Measurements from ENCODE around the gene KRTAP5-8. TPM values are rescaled to one million over a fixed set of nuclear protein-coding genes. Genes with fewer than 3 reads are reported as not detected.

The KRTAP5-8 gene
- total RNA-seq, 6 experiments from 2014 or later, result 0.24 TPM; not detected in 5

DNA sequence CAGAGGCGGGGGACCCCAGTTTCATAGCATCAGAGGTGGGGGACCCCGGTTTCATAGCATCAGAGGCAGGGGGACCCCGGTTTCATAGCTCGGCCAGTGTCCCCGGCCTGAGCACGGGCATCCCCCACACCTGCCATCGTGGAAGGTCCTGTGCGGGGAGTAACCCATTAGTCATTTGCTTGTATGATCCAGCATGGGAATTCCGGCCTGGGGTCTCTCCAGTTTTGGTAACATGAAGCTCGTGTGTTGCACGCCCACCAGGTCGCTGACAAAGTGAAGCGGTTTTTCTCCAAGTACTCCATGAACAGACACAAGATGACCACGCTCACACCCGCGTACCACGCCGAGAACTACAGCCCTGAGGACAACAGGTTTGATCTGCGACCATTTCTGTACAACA is 39.7 kb upstream of the KRTAP5-8 start:
- Histone ChIP-seq H3K9me3 (no peaks in the 10 kb centered on the region), H3K27ac (no peak overlapping the region), H3K36me3 (peaks cover 0 to 53% (median 10%) of the 10 kb centered on the region in 4 donors), H3K4me1 (peaks cover 0 to 12% (median 5%) of the 10 kb centered on the region in 4 donors), H3K27me3 (no peaks in the 10 kb centered on the region), H3K4me3 (no peak overlapping the region)
- 97% methylated on average over 10 of the region's 19 CpGs for WGBS (ENCODE audit: insufficient coverage, low coverage, low lambda C conversion rate, missing lambda C conversion rate)
- intact Hi-C loops (cut with DNase I), result no loop called here
- TF ChIP-seq POLR2A (IDR thresholded peaks at IDR 0.05), result no peak
- no peak for TF ChIP-seq CTCF (IDR thresholded peaks at IDR 0.05)
- DNase-seq (peak in 2 of 3 donors; percentile 15 to 27), ATAC-seq (no peak)

- no peak overlapping the region for H3K27ac ChIP-seq
- no peaks in the 10 kb centered on the region for H3K27me3 ChIP-seq
- ATAC-seq (no peak), DNase-seq (peak in 1 of 3 donors; percentile 42)
- H3K4me1 ChIP-seq, result peaks cover 0 to 12% (median 5%) of the 10 kb centered on the region in 4 donors
- no peaks in the 10 kb centered on the region for H3K9me3 ChIP-seq
- no peak for TF ChIP-seq CTCF (IDR thresholded peaks at IDR 0.05)
- TF ChIP-seq POLR2A (IDR thresholded peaks at IDR 0.05), result no peak
- 71% methylated on average over 13 of the region's 13 CpGs for WGBS (ENCODE audit: insufficient coverage, low coverage, low lambda C conversion rate, missing lambda C conversion rate)
- peaks cover 0 to 45% (median 10%) of the 10 kb centered on the region in 4 donors for H3K36me3 ChIP-seq
- no peak overlapping the region for H3K4me3 ChIP-seq
- intact Hi-C loops (cut with DNase I), result no loop called here
Observed at GRCh38 chr11:71499125-71499524, 38.7 kb upstream of the KRTAP5-8 start.

- Histone ChIP-seq H3K4me1 (peaks cover 0 to 12% (median 5%) of the 10 kb centered on the region in 4 donors), H3K9me3 (no peaks in the 10 kb centered on the region), H3K36me3 (peaks cover 0 to 45% (median 10%) of the 10 kb centered on the region in 4 donors), H3K27me3 (no peaks in the 10 kb centered on the region), H3K27ac (no peak overlapping the region), H3K4me3 (no peak overlapping the region)
- intact Hi-C loops (cut with DNase I), result no loop called here
- TF ChIP-seq CTCF (IDR thresholded peaks at IDR 0.05) (no peak), POLR2A (IDR thresholded peaks at IDR 0.05) (no peak)
- whole genome bisulfite sequencing (ENCODE audit: insufficient coverage, low coverage, low lambda C conversion rate, missing lambda C conversion rate), result 60% methylated on average over 4 of the region's 6 CpGs
- peak in 1 of 3 donors; percentile 47 for DNase-seq
- ATAC-seq, result peak in 1 of 4 donors; percentile 59
Observed at GRCh38 chr11:71499546-71499945, 38.3 kb upstream of the KRTAP5-8 start.

- Histone ChIP-seq H3K9me3 (no peaks in the 10 kb centered on the region), H3K4me1 (peaks cover 0 to 12% (median 5%) of the 10 kb centered on the region in 4 donors), H3K27me3 (no peaks in the 10 kb centered on the region), H3K4me3 (no peak overlapping the region), H3K36me3 (peaks cover 0 to 40% (median 9%) of the 10 kb centered on the region in 4 donors), H3K27ac (no peak overlapping the region)
- no peak for TF ChIP-seq CTCF (IDR thresholded peaks at IDR 0.05)
- peak; percentile 90 to 94 (median 91) for DNase-seq
- WGBS (ENCODE audit: insufficient coverage, low coverage, low lambda C conversion rate, missing lambda C conversion rate), result 11% methylated on average over 4 of the region's 6 CpGs
- ATAC-seq, result peak; percentile 95 to 98 (median 97)
- intact Hi-C loops (cut with DNase I), result no loop called here
Observed at GRCh38 chr11:71500601-71501021, 37.2 kb upstream of the KRTAP5-8 start.

Data from right lobe of liver (tissue), 6 donors.